Ovary (tissue), 3 donors: ENCODE results near the gene COMMD3.

Experiments used
- EP300 ChIP-seq: sonication (generic); formaldehyde crosslinking; IDR thresholded peaks from one replicate; pipeline ENCODE4 v1.6.1; 2017; ENCODE audit warnings: antibody characterized with exemption
- POLR2A ChIP-seq: fragments of 450-650 bp; IDR thresholded peaks from one replicate; pipeline ENCODE4 v1.6.1; 2017; ENCODE audit warnings: antibody characterized with exemption, mild to moderate bottlenecking, moderate library complexity
- TF ChIP-seq, protein P1 (sequence below), 3 donors: fragments of 450-650 bp in 2 of 3; fragments of 200-600 bp in 1 of 3; IDR thresholded peaks; one replicate each; pipeline versions ENCODE4 v1.5.1 to v1.8.0; 2016 to 2022; ENCODE audit warnings: antibody characterized with exemption in 3 of 3, mild to moderate bottlenecking in 1 of 3
- donor health status: DM: no; HTN: no; CAD: no.

DNA sequence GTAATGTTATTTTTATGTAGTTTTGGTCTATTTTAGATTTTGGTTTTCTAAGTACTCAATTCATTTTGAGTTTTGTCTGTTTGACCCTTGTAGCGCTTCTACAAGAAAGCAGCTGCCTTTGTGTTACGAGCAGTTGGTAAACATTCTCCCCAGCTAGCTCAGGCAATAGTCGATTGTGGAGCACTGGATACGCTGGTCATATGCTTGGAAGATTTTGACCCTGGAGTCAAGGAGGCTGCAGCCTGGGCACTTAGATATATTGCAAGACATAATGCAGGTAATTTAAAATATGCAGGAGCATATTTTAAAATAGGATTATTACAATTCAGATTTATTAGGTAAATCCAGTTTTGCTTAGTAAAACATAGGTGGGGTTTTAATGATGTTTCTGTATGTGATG lies 52.2 kb downstream of the COMMD3 start:
- TF ChIP-seq, protein P1, sequence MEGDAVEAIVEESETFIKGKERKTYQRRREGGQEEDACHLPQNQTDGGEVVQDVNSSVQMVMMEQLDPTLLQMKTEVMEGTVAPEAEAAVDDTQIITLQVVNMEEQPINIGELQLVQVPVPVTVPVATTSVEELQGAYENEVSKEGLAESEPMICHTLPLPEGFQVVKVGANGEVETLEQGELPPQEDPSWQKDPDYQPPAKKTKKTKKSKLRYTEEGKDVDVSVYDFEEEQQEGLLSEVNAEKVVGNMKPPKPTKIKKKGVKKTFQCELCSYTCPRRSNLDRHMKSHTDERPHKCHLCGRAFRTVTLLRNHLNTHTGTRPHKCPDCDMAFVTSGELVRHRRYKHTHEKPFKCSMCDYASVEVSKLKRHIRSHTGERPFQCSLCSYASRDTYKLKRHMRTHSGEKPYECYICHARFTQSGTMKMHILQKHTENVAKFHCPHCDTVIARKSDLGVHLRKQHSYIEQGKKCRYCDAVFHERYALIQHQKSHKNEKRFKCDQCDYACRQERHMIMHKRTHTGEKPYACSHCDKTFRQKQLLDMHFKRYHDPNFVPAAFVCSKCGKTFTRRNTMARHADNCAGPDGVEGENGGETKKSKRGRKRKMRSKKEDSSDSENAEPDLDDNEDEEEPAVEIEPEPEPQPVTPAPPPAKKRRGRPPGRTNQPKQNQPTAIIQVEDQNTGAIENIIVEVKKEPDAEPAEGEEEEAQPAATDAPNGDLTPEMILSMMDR (IDR thresholded peaks at IDR 0.05): no peak
- TF ChIP-seq EP300: no peak
- TF ChIP-seq POLR2A: no peak
